Sigmoid colon (tissue), 7 donors: ENCODE data around the gene YBX1. TPM values are rescaled to one million over a fixed set of nuclear protein-coding genes. Genes with fewer than 3 reads are reported as not detected.

Experiments
- DNase-seq: peaks from one replicate; pipeline ENCODE4 v3.0.0-alpha.2; 2019
- H3K27ac ChIP-seq, 4 donors: fragments of 200-600 bp; sonication (generic); one replicate each; pipeline ENCODE4 v1.5.1; 2016 to 2019; ENCODE audit warnings: mild to moderate bottlenecking in 1 of 4
- H3K27me3 ChIP-seq, 3 donors: fragments of 200-600 bp; sonication (generic); one replicate each; pipeline ENCODE4 v1.5.1; 2019; ENCODE audit warnings: mild to moderate bottlenecking in 1 of 3
- H3K36me3 ChIP-seq, 4 donors: fragments of 200-600 bp; sonication (generic); one replicate each; pipeline ENCODE4 v1.5.1; 2016 to 2019
- H3K4me1 ChIP-seq, 4 donors: fragments of 200-600 bp; sonication (generic); one replicate each; pipeline ENCODE4 v1.5.1; 2017 to 2019
- H3K4me3 ChIP-seq, 4 donors: fragments of 200-600 bp; sonication (generic); one replicate each; pipeline ENCODE4 v1.5.1; 2017 to 2019; ENCODE audit warnings: mild to moderate bottlenecking in 2 of 4, moderate library complexity in 1 of 4
- H3K9me3 ChIP-seq, 4 donors: fragments of 200-600 bp in 3 of 4; sonication (generic) in 3 of 4; one replicate each; pipeline versions ENCODE4 v1.5.1 to v1.6.1; 2013 to 2019
- CTCF ChIP-seq, 4 experiments: fragments of 450-650 bp in 3 of 4; fragments of 200-600 bp in 1 of 4; IDR thresholded peaks; one replicate each; pipeline ENCODE4 v1.5.1; 2016 to 2019; ENCODE audit warnings: antibody characterized with exemption in 4 of 4, mild to moderate bottlenecking in 3 of 4, moderate library complexity in 2 of 4
- EP300 ChIP-seq, 4 donors: sonication (generic); formaldehyde crosslinking; IDR thresholded peaks; one replicate each; pipeline ENCODE4 v1.6.1; 2017; ENCODE audit warnings: antibody characterized with exemption in 4 of 4
- POLR2A ChIP-seq, 2 donors: fragments of 450-650 bp; IDR thresholded peaks; one replicate each; pipeline ENCODE4 v1.6.1; 2016; ENCODE audit warnings: antibody characterized with exemption in 2 of 2, mild to moderate bottlenecking in 2 of 2, moderate library complexity in 2 of 2
- POLR2AphosphoS5 ChIP-seq, 4 donors: sonication (generic); formaldehyde crosslinking; IDR thresholded peaks; one replicate each; pipeline ENCODE4 v1.6.1; 2017; ENCODE audit warnings: antibody characterized with exemption in 4 of 4
- WGBS, 2 donors: extraction: QIAGEN DNeasy Blood & Tissue Kit; methylation state at CpG; one replicate each; pipeline ENCODE4 v1.1.7; 2013; 5-methylcytosine and 5-hydroxymethylcytosine counted together
- intact Hi-C: fragments of 100-400 bp; cut with DNase I; formaldehyde crosslinking; loops from one replicate; pipeline ENCODE4 v1.15.1; 2023
- polyA plus RNA-seq, 3 donors: library from polyadenylated mRNA; stranded (reverse); fragments of 200-250 nt; gene quantifications; one replicate each; pipeline ENCODE4 v1.2.3, GENCODE V29; 2013
- total RNA-seq, 4 donors: library from RNA; depleted of rRNA; stranded (reverse); fragments of >200 nt; gene quantifications; one replicate each; pipeline ENCODE4 v1.1.0, GENCODE V29; 2016
- donor health status: healthy with polysubstance abuse.
- donor health status: Bipolar disorder and iron deficiency.
- donor health status: healthy.

YBX1 gene
- total and polyA plus RNA-seq, 7 donors: 685 to 897 (median 763) TPM

- Histone ChIP-seq H3K4me1 (no peaks in the 10 kb centered on the region), H3K27ac (no peak overlapping the region), H3K9me3 (no peaks in the 10 kb centered on the region), H3K4me3 (no peak overlapping the region), H3K27me3 (no peaks in the 10 kb centered on the region), H3K36me3 (peaks cover 0 to 14% (median 6%) of the 10 kb centered on the region in 4 donors)
- intact Hi-C loops: loop anchor here (10.0 kb wide), 1 partner anchor 167 kb away; no protein-coding TSS in a partner anchor
- TF ChIP-seq POLR2AphosphoS5 (IDR thresholded peaks at IDR 0.05) (no peak), CTCF (IDR thresholded peaks at IDR 0.05) (no peak), EP300 (IDR thresholded peaks at IDR 0.05) (no peak), POLR2A (IDR thresholded peaks at IDR 0.05) (no peak)
- 91 to 93% methylated on average over 4 of the region's 4 CpGs for WGBS, 2 donors
- no peak for DNase-seq
Observed at GRCh38 chr1:42741706-42742105, 59.5 kb downstream of the YBX1 start.

- 92 to 95% methylated on average over 8 of the region's 8 CpGs for WGBS, 2 donors
- Histone ChIP-seq H3K27ac (no peak overlapping the region), H3K9me3 (no peaks in the 10 kb centered on the region), H3K36me3 (peaks cover 0 to 18% (median 6%) of the 10 kb centered on the region in 4 donors), H3K4me3 (no peak overlapping the region), H3K27me3 (no peaks in the 10 kb centered on the region), H3K4me1 (no peaks in the 10 kb centered on the region)
- TF ChIP-seq POLR2AphosphoS5 (IDR thresholded peaks at IDR 0.05) (no peak), CTCF (IDR thresholded peaks at IDR 0.05) (no peak), POLR2A (IDR thresholded peaks at IDR 0.05) (no peak), EP300 (IDR thresholded peaks at IDR 0.05) (no peak)
- DNase-seq: no peak
- intact Hi-C loops: loop anchor here (10.0 kb wide), 1 partner anchor 167 kb away; no protein-coding TSS in a partner anchor
Observed at GRCh38 chr1:42742141-42742540, 59.9 kb downstream of the YBX1 start.

GRCh38 chr1:42742617-42743316 lies 60.5 kb downstream of the YBX1 start:
- DNase-seq: no peak
- Histone ChIP-seq H3K36me3 (peaks cover 0 to 23% (median 7%) of the 10 kb centered on the region in 4 donors), H3K27ac (no peak overlapping the region), H3K9me3 (no peaks in the 10 kb centered on the region), H3K4me3 (no peak overlapping the region), H3K27me3 (no peaks in the 10 kb centered on the region), H3K4me1 (no peaks in the 10 kb centered on the region)
- 92 to 93% methylated on average over 9 of the region's 9 CpGs for WGBS, 2 donors
- no peak for TF ChIP-seq POLR2AphosphoS5 (IDR thresholded peaks at IDR 0.05)
- TF ChIP-seq POLR2A (IDR thresholded peaks at IDR 0.05): no peak
- no peak for TF ChIP-seq EP300 (IDR thresholded peaks at IDR 0.05)
- TF ChIP-seq CTCF (IDR thresholded peaks at IDR 0.05): no peak
- intact Hi-C loops: loop anchor here (10.0 kb wide), 1 partner anchor 168 kb away; no protein-coding TSS in a partner anchor

- DNase-seq: no peak
- Histone ChIP-seq H3K27ac (no peak overlapping the region), H3K27me3 (no peaks in the 10 kb centered on the region), H3K4me3 (no peak overlapping the region), H3K4me1 (no peaks in the 10 kb centered on the region), H3K36me3 (peaks cover 0 to 31% (median 13%) of the 10 kb centered on the region in 4 donors), H3K9me3 (no peaks in the 10 kb centered on the region)
- intact Hi-C loops: loop anchor here (10.0 kb wide), 1 partner anchor 169 kb away; no protein-coding TSS in a partner anchor
- WGBS, 2 donors: 81 to 84% methylated on average over 21 of the region's 21 CpGs
- TF ChIP-seq EP300 (IDR thresholded peaks at IDR 0.05): no peak
- no peak for TF ChIP-seq POLR2A (IDR thresholded peaks at IDR 0.05)
Observed at GRCh38 chr1:42743317-42744147, 61.3 kb downstream of the YBX1 start.

GRCh38 chr1:42744148-42744413 lies 61.9 kb downstream of the YBX1 start:
- Histone ChIP-seq H3K4me1 (no peaks in the 10 kb centered on the region), H3K27ac (no peak overlapping the region), H3K27me3 (no peaks in the 10 kb centered on the region), H3K4me3 (no peak overlapping the region), H3K9me3 (no peaks in the 10 kb centered on the region), H3K36me3 (peaks cover 0 to 36% (median 18%) of the 10 kb centered on the region in 4 donors)
- no peak for DNase-seq
- intact Hi-C loops: loop anchor here (10.0 kb wide), 1 partner anchor 169 kb away; no protein-coding TSS in a partner anchor
- 92 to 95% methylated on average over 9 of the region's 9 CpGs for WGBS, 2 donors
- TF ChIP-seq POLR2AphosphoS5 (IDR thresholded peaks at IDR 0.05) (no peak), EP300 (IDR thresholded peaks at IDR 0.05) (no peak), CTCF (IDR thresholded peaks at IDR 0.05) (no peak), POLR2A (IDR thresholded peaks at IDR 0.05) (no peak)
